HG02759 (cell line): Measurements from ENCODE around the gene MRS2.
"Not testable (repeated sequence)": the region's sequence is repeated elsewhere in the genome, so short reads cannot be mapped to it uniquely, and the experiment has no call there.

Experiments
- ATAC-seq: cut with Tn5 transposase; IDR thresholded peaks from one replicate; pipeline ENCODE4 v1.9.1; 2021; ENCODE audit warnings: mild to moderate bottlenecking, moderate library complexity; ENCODE audit not compliant: unreplicated experiment

The MRS2 gene

DNA sequence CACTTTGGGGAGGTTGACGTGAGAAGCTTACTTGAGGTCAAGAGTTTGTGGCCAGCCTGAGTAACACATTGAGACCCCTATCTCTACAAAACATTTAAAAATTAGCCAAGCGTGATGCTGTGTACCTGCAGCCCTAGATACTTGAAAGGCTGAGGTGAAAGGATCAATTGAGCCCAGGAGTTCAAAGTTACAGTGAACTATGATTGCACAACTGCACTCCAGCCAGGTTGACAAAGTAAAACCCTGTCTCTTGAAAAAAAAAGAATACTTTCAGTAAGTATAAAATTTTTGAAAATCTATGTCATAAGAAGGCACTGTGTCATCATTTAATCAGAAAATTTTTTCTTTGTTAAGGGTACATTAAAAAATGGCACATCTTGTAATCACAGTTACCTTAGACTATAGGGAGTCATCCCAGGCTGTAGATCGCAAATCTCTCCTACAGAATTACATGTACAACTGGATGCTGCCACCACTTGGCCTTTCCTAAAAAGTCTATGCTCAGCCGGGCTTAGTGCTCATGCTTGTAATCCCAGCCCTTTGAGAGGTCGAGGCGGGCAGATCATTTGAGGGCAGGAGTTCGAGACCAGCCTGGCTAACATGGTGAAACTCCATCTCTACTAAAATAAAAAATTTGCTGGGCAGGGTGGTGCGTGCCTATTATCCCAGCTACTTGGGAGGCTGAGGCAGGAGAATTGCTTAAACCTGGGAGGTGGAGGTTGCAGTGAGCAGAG, 17.0 kb upstream of the MRS2 start:
- ATAC-seq = peak; percentile 73

DNA sequence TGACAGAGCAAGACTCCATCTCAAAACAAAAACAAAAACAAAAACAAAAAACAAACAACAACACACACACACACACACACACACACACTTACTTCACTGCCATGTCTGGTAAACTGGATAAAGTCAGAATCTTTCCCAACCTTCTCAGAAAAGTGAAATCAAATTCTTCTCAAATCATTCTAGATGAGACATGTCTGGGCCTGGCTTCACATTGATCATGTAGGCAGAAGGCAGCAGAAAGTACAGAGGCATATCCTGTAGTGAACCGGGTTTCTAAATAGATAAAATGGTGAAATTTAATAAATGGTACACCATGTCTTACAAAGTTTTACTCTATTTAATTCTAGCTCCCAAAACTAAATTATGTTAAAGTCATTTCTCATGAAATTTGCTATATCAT, 14.9 kb upstream of the MRS2 start:
- no peak for ATAC-seq

GRCh38 chr6:24391208-24391607, 11.5 kb upstream of the MRS2 start:
- no peak for ATAC-seq

DNA sequence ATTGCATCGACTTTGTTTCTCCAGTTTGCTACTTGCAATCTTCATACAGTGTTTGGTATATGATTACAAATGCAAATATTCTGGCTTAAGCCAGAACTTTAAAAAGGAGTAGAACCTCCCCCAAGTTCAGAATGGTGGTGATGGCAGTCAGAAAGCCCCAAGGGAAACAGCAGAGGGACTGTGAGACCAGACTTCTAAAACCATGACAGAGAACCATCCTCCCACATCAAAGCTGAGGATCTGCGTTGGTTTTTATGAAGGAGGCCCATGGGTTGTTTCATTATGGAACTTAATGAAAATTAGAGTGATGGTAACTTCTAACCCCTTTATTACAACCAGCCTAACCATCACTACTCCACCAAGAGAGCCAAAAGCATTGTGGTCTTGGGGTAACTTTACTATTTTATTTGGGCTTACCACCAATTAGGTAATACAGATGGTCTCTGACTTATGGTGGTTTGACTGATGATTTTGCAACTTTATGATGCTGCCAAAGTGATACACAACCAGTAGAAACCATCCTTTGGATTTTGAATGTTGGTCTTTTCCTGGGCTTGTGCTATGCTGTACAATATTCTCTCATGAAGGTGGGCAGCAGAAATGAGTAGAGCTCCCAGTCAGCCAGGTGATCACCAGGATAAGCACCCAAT, 10.9 kb upstream of the MRS2 start:
- peak; percentile 93 for ATAC-seq

DNA sequence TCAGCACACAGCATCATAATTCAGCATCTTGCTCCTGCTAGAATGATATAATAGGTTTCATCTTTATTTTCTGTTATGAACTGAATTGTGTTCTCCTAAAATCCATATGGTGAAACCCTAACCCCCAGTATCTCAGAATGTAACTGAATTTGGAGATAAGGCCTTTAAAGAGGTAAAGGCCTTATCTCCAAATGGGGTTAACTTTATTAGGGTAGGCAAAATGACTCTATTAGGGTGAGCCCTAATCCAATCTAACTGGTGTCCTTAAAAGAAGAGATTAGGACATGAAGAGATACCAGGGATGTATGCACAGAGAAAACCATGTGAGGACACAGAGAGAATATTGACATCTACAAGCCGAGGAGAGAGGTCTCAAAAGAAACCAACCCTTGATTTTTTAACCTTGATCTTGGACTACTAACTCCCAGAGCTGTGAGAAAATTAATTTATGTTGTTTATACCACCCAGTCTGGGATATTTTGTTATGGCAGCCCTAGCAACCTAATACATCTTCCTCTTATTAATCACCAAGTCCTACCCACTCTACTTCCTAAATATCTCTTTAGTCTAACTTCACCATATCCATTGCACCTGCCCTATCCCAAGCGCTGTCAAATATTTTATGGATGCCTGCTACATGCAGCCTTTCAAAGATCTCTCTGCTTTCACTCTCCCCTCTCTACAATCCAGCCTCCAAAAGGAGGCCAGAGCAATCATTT, 8.5 kb upstream of the MRS2 start:
- ATAC-seq = no peak

DNA sequence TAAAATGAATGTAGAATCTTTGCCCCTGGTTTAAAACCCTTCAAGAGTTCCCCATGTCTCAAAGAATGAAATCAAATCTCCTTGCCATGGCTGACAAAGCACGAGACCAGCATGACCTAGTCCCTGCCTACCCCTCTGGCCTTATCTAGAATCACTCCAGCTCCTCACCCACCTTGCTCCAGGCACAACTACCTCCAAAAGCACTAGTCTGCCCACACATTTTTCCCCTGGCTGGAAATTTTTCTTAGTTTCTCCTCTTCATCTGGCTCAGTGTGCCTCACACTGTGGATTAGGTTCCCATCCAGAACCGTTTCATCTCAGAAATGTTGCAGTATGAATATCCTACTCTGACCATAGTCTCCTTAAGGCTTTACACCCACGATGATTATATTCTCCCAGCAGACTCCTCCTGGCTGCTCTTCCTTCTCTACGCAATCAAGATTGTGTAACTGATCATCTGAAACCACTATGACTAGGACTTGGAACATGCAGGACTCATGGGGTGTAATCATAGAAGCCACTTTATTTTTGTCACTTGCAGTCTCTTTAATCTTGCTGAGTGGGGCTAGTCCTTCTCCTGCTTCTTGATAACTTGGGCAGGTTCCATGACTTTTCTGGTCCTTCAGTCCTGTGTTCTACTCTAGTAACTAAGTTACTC, 7.8 kb upstream of the MRS2 start:
- ATAC-seq = no peak

DNA sequence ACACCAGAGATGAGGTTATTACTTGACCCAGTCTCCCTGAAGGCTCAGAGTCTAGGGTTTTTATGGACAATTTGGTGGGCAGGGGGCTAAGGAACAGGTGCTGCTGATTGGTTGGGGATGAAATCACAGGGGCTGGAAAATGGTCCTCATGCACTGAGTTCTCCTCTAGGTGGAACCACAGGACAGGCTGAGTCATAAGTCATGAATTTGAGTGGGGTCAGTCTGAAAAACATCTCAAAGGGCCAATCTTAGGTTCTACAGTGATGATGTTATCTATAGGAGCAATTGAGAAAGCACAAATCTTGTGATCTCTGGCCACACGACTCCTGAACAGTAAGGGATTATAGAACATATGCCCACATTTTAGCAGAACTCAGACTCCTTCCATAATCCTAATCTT, 5.9 kb upstream of the MRS2 start:
- ATAC-seq = no peak

GRCh38 chr6:24397631-24398030, 5.1 kb upstream of the MRS2 start:
- no peak for ATAC-seq

- ATAC-seq = not testable (repeated sequence)
Measured at GRCh38 chr6:24400045-24401039, 2.4 kb upstream of the MRS2 start.

- ATAC-seq = no peak
Measured at GRCh38 chr6:24401458-24401857, 1.3 kb upstream of the MRS2 start.

GRCh38 chr6:24403501-24403824, 727 bp downstream of the MRS2 start:
- ATAC-seq = no peak

GRCh38 chr6:24405262-24405661, 2.5 kb downstream of the MRS2 start:
- ATAC-seq = no peak

DNA sequence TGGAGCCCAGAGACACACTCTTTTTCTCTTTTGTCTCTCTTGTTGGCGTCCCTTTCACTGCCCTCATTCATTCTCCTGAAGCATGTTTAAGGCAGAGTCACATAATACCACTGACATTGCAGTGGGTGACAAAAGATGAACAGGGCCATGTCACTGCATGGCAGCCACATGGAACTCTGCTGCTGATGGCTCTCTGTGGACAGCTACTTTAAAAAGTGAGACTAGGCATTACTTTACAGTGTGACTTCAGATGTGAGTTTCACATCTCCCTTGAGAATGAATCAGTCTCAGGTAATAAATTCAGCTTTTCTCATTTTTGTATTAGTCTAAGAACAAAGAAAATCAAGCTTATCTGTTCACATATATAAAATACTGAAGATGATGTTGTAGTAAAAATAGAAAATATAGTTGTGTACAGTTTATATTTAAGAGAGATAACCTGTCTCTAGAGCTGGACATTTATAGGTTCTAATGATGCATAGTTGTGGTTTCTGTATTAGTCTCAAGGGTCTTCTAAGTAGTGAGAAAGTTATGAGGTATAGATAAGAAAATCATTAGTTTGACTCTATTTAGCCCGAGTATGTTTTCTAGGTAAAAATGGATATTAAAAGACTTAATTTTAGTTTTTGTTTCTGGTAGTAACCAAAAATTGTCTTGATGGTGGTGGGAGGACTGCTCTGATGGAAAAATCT, 6.1 kb downstream of the MRS2 start:
- ATAC-seq = peak; percentile 85

GRCh38 chr6:24410622-24411021, 7.9 kb downstream of the MRS2 start:
- no peak for ATAC-seq

- no peak for ATAC-seq
Measured at GRCh38 chr6:24412294-24412693, 9.6 kb downstream of the MRS2 start.

DNA sequence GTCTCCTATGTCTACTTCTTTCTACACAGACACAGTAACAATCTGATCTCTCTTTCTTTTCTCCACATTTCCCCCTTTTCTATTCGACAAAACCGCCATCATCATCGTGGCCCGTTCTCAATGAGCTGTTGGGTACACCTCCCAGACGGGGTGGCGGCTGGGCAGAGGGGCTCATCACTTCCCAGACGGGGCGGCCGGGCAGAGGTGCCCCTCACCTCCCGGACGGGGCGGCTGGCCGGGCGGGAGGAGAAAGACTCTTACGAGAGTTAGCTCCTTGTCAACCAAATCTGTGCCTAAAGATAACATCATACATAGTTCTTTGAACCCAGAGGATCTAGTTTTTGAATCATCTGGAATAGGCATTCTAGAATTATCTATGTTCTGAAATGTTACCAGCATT, 11.8 kb downstream of the MRS2 start:
- ATAC-seq = not testable (repeated sequence)

DNA sequence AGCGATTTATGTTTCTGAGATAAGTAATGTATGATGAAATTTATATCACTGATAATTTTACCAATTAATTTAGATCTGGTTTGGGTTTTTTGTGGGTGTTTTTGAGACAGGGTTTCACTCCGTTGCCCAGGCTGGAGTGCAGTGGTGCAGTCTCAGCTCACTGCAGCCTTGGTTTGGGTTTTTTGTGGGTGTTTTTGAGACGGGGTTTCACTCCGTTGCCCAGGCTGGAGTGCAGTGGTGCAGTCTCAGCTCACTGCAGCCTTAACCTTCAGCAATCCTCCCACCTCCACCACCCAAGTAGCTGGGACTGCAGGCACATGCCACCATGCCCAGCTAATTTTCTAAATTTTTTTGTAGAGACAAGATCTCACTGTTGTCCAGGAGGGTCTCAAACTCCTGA, 13.0 kb downstream of the MRS2 start:
- peak; percentile 94 for ATAC-seq

GRCh38 chr6:24419526-24419925, 16.8 kb downstream of the MRS2 start:
- ATAC-seq = no peak

DNA sequence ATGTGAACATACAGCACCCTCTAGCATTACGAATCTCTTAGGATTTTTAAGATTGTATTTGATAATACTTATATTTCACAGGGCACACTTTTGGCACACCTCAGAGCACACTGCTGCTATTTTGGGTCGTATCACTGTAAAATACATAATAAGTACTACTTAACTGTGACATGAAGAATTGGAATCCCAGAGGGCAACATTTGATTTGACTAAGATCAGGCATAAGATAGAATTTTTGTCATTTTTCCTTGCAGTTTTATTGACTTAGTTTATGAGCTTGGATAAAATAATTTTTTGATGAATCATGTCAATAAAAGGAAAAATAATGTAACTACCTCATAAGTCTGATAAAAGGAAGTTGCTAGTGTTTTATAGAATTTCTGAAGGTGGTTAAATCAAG, 22.4 kb downstream of the MRS2 start:
- ATAC-seq = no peak
